Upper lobe of right lung (tissue), 1 donor: ENCODE results near the gene EIF4H. TPM values are rescaled to one million over a fixed set of nuclear protein-coding genes. Genes with fewer than 3 reads are reported as not detected.

ENCODE experiments used
- ATAC-seq: fragments of 200-7000 bp; cut with Tn5 transposase; one replicate; pipeline ENCODE4 v1.9.1; 2020; ENCODE audit warnings: mild to moderate bottlenecking, moderate library complexity
- DNase-seq: peaks from one replicate; pipeline ENCODE4 v3.0.0-alpha.2; 2020
- H3K27ac ChIP-seq: fragments of 200-600 bp; one replicate; pipeline ENCODE4 v1.8.0; 2022
- H3K27me3 ChIP-seq: fragments of 200-600 bp; one replicate; pipeline ENCODE4 v1.8.0; 2022; ENCODE audit warnings: mild to moderate bottlenecking
- H3K36me3 ChIP-seq: fragments of 200-600 bp; one replicate; pipeline ENCODE4 v1.8.0; 2022
- H3K4me1 ChIP-seq: fragments of 200-600 bp; one replicate; pipeline ENCODE4 v1.8.0; 2022
- H3K4me3 ChIP-seq: fragments of 200-600 bp; one replicate; pipeline ENCODE4 v1.8.0; 2022; ENCODE audit warnings: mild to moderate bottlenecking
- H3K9me3 ChIP-seq: fragments of 200-600 bp; one replicate; pipeline ENCODE4 v1.8.0; 2022
- CTCF ChIP-seq: fragments of 200-600 bp; IDR thresholded peaks from one replicate; pipeline ENCODE4 v1.8.0; 2022; ENCODE audit warnings: antibody characterized with exemption
- intact Hi-C: fragments of 100-400 bp; cut with DNase I; formaldehyde crosslinking; loops from one replicate; pipeline ENCODE4 v1.11.0; 2022
- microRNA-seq: library from miRNA; unstranded; fragments of <30 nt; microRNA quantifications from one replicate; pipeline ENCODE4 v1.2.0, GENCODE V29; 2020; ENCODE audit warnings: borderline microRNAs expressed
- total RNA-seq: library from RNA; stranded (reverse); fragmentation: NEBNext Ultra II Directional; extraction: Animal tissue kit (Norgen Biotek cat#: 25700); gene quantifications from one replicate; pipeline ENCODE4 v1.2.1, GENCODE V29; 2021
- donor health status: DM: no; HTN: yes; CAD: no; lungs with severe emphysema.

EIF4H gene
- total RNA-seq, 1 donor from 2014 or later: 218 TPM

- Histone ChIP-seq H3K27me3 (no peaks in the 10 kb centered on the region), H3K27ac (no peak overlapping the region), H3K36me3 (peaks cover 96% of the 10 kb centered on the region), H3K4me1 (no peaks in the 10 kb centered on the region), H3K4me3 (no peak overlapping the region), H3K9me3 (no peaks in the 10 kb centered on the region)
- no peak for TF ChIP-seq CTCF
- no peak for DNase-seq
- intact Hi-C loops: no loop called here
- no peak for ATAC-seq
Observed at GRCh38 chr7:74240482-74240881, 66.3 kb downstream of the EIF4H start.

- intact Hi-C loops: no loop called here
- Histone ChIP-seq H3K9me3 (no peaks in the 10 kb centered on the region), H3K4me1 (no peaks in the 10 kb centered on the region), H3K27ac (no peak overlapping the region), H3K27me3 (no peaks in the 10 kb centered on the region), H3K4me3 (no peak overlapping the region), H3K36me3 (peaks cover 93% of the 10 kb centered on the region)
- ATAC-seq (no peak), DNase-seq (no peak)
- no peak for TF ChIP-seq CTCF
Observed at GRCh38 chr7:74242122-74242443, 67.9 kb downstream of the EIF4H start.

- no peak for TF ChIP-seq CTCF
- ATAC-seq (no peak), DNase-seq (no peak)
- Histone ChIP-seq H3K27ac (no peak overlapping the region), H3K27me3 (no peaks in the 10 kb centered on the region), H3K36me3 (peaks cover 91% of the 10 kb centered on the region), H3K4me3 (no peak overlapping the region), H3K4me1 (no peaks in the 10 kb centered on the region), H3K9me3 (no peaks in the 10 kb centered on the region)
- intact Hi-C loops: no loop called here
Observed at GRCh38 chr7:74246497-74246896, 72.3 kb downstream of the EIF4H start.

Small RNAs within 50 kb of the gene (microRNA-seq; reads per million reads assigned to microRNA genes)
- 169 reads per million, percentile 70 among the genes with 10 or more reads in this experiment for gene MIR590

Other genes with a start within 250 kb of the EIF4H start
- gene ELN, start 146.2 kb upstream of the EIF4H start, total RNA-seq: 231 TPM
- 53.1 TPM for gene LIMK1, start 90.6 kb upstream of the EIF4H start, total RNA-seq
- 47.0 TPM for gene LAT2, start 35.6 kb downstream of the EIF4H start, total RNA-seq
- 16.3 TPM for gene RFC2, start 80.0 kb downstream of the EIF4H start, total RNA-seq
- 24.3 TPM for gene CLIP2, start 115.1 kb downstream of the EIF4H start, total RNA-seq